Measurements from ENCODE around the gene MAPK10.

The MAPK10 gene

GRCh38 chr4:86359944-86360478 is at the start of gene MAPK10:
Gene MAPK10 (minus strand): TSS chr4:86360053.
- Histone ChIP-seq H3K36me3 (ENCODE audit: insufficient read depth, low read length) (no peaks in the 10 kb centered on the region), H3K9me3 (ENCODE audit: insufficient read depth, low read depth, low read length) (no peaks in the 10 kb centered on the region), H3K4me1 (ENCODE audit: insufficient read depth, low read length, poor library complexity, severe bottlenecking) (peaks cover 11% of the 10 kb centered on the region), H3K9ac (ENCODE audit: low read depth, low read length, poor library complexity, severe bottlenecking) (no peak within 1 kb of the TSS), H3K79me2 (ENCODE audit: insufficient read depth, low read length) (no peaks in the 10 kb centered on the region), H3K27me3 (ENCODE audit: insufficient read depth, low read length, poor library complexity, severe bottlenecking) (no peaks in the 10 kb centered on the region), H3K9me2 (replicated peaks; ENCODE audit: low read depth, low read length) (no peaks in the 10 kb centered on the region), H4K20me1 (ENCODE audit: insufficient read depth, low read length, poor library complexity, severe bottlenecking) (no peaks in the 10 kb centered on the region), H3K4me3 (ENCODE audit: low read length, poor library complexity, severe bottlenecking) (peak within 1 kb of the TSS; percentile 59), H2AFZ (ENCODE audit: low read length) (peak within 1 kb of the TSS; percentile 90), H3F3A (ENCODE audit: low read depth) (no peaks in the 10 kb centered on the region), H3K4me2 (ENCODE audit: low read depth, low read length, poor library complexity, severe bottlenecking) (peak within 1 kb of the TSS; percentile 62)
- TF ChIP-seq, protein P1, sequence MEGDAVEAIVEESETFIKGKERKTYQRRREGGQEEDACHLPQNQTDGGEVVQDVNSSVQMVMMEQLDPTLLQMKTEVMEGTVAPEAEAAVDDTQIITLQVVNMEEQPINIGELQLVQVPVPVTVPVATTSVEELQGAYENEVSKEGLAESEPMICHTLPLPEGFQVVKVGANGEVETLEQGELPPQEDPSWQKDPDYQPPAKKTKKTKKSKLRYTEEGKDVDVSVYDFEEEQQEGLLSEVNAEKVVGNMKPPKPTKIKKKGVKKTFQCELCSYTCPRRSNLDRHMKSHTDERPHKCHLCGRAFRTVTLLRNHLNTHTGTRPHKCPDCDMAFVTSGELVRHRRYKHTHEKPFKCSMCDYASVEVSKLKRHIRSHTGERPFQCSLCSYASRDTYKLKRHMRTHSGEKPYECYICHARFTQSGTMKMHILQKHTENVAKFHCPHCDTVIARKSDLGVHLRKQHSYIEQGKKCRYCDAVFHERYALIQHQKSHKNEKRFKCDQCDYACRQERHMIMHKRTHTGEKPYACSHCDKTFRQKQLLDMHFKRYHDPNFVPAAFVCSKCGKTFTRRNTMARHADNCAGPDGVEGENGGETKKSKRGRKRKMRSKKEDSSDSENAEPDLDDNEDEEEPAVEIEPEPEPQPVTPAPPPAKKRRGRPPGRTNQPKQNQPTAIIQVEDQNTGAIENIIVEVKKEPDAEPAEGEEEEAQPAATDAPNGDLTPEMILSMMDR (conservative IDR thresholded peaks at IDR 0.05; ENCODE audit: low read length) = no peak
- TF ChIP-seq EZH2phosphoT487 (IDR thresholded peaks at IDR 0.05; ENCODE audit: borderline replicate concordance) = no peak

- no peak overlapping the region for H2AFZ ChIP-seq (ENCODE audit: low read length)
- no peaks in the 10 kb centered on the region for H3K9me2 ChIP-seq (replicated peaks; ENCODE audit: low read depth, low read length)
- H3K9me3 ChIP-seq (ENCODE audit: insufficient read depth, low read depth, low read length) = no peaks in the 10 kb centered on the region
- H3K79me2 ChIP-seq (ENCODE audit: insufficient read depth, low read length) = no peaks in the 10 kb centered on the region
- TF ChIP-seq, protein P1 (conservative IDR thresholded peaks at IDR 0.05; ENCODE audit: low read length) = no peak
- no peak for TF ChIP-seq EZH2phosphoT487 (IDR thresholded peaks at IDR 0.05; ENCODE audit: borderline replicate concordance)
- H3K27me3 ChIP-seq (ENCODE audit: insufficient read depth, low read length, poor library complexity, severe bottlenecking) = no peaks in the 10 kb centered on the region
- H4K20me1 ChIP-seq (ENCODE audit: insufficient read depth, low read length, poor library complexity, severe bottlenecking) = no peaks in the 10 kb centered on the region
- H3K9ac ChIP-seq (ENCODE audit: low read depth, low read length, poor library complexity, severe bottlenecking) = no peak overlapping the region
- H3K4me2 ChIP-seq (ENCODE audit: low read depth, low read length, poor library complexity, severe bottlenecking) = no peak overlapping the region
- H3K36me3 ChIP-seq (ENCODE audit: insufficient read depth, low read length) = no peaks in the 10 kb centered on the region
- no peak overlapping the region for H3K4me3 ChIP-seq (ENCODE audit: low read length, poor library complexity, severe bottlenecking)
- H3K4me1 ChIP-seq (ENCODE audit: insufficient read depth, low read length, poor library complexity, severe bottlenecking) = no peaks in the 10 kb centered on the region
- no peaks in the 10 kb centered on the region for H3F3A ChIP-seq (ENCODE audit: low read depth)
Observed at GRCh38 chr4:86403575-86403974, 43.7 kb upstream of the MAPK10 start.

- Histone ChIP-seq H3K36me3 (ENCODE audit: insufficient read depth, low read length) (no peaks in the 10 kb centered on the region), H3K4me3 (ENCODE audit: low read length, poor library complexity, severe bottlenecking) (no peak overlapping the region), H3K4me2 (ENCODE audit: low read depth, low read length, poor library complexity, severe bottlenecking) (no peak overlapping the region), H3K9ac (ENCODE audit: low read depth, low read length, poor library complexity, severe bottlenecking) (no peak overlapping the region), H3K9me2 (replicated peaks; ENCODE audit: low read depth, low read length) (no peaks in the 10 kb centered on the region), H2AFZ (ENCODE audit: low read length) (no peak overlapping the region), H3K27me3 (ENCODE audit: insufficient read depth, low read length, poor library complexity, severe bottlenecking) (no peaks in the 10 kb centered on the region), H3K9me3 (ENCODE audit: insufficient read depth, low read depth, low read length) (no peaks in the 10 kb centered on the region), H3K4me1 (ENCODE audit: insufficient read depth, low read length, poor library complexity, severe bottlenecking) (no peaks in the 10 kb centered on the region), H3K79me2 (ENCODE audit: insufficient read depth, low read length) (no peaks in the 10 kb centered on the region), H4K20me1 (ENCODE audit: insufficient read depth, low read length, poor library complexity, severe bottlenecking) (no peaks in the 10 kb centered on the region), H3F3A (ENCODE audit: low read depth) (no peaks in the 10 kb centered on the region)
- TF ChIP-seq, protein P1 (conservative IDR thresholded peaks at IDR 0.05; ENCODE audit: low read length) = no peak
- TF ChIP-seq EZH2phosphoT487 (IDR thresholded peaks at IDR 0.05; ENCODE audit: borderline replicate concordance) = no peak
Observed at GRCh38 chr4:86401826-86402225, 42.0 kb upstream of the MAPK10 start.

Measured in Loucy (cell line).